HG03575 (cell line): ENCODE data around the gene SH2D4B.

Experiments used
- ATAC-seq: cut with Tn5 transposase; IDR thresholded peaks from one replicate; pipeline ENCODE4 v1.9.1; 2021; ENCODE audit not compliant: unreplicated experiment, insufficient number of reproducible peaks, low FRiP score; ENCODE audit errors: extremely low read depth

Gene SH2D4B

GRCh38 chr10:80694930-80695329, 157.2 kb downstream of the SH2D4B start:
- no peak for ATAC-seq
